HCT116 (cell line): ENCODE results near the gene NEK11. TPM values are rescaled to one million over a fixed set of nuclear protein-coding genes. Genes with fewer than 3 reads are reported as not detected.
A peak's percentile ranks its signal among the peaks of the same experiment; 100 is the strongest.

ENCODE experiments used
- ATAC-seq: fragments of 200-7000 bp; cut with Tn5 transposase; 2 replicates; pipeline ENCODE4 v1.9.1; 2020; ENCODE audit warnings: mild to moderate bottlenecking, moderate library complexity
- BruUV-seq: library from RNA; stranded (reverse); fragments of 400-500 nt; replicated peaks from 2 replicates; lab custom pipeline; 2021; lab: Mats Ljungman, UMichigan
- CTCF ChIA-PET: fragments of 300-600 bp; sonication (Branson Sonifier 250); formaldehyde crosslinking; loops from one replicate; lab custom pipeline; 2021; ENCODE audit warnings: antibody characterized with exemption; lab: Charles Lee
- POLR2A ChIA-PET: fragments of 300-600, 350-600 bp; sonication (Branson Sonifier 250); formaldehyde crosslinking; loops from one replicate; lab custom pipeline; 2021; ENCODE audit warnings: antibody characterized with exemption; lab: Charles Lee
- RAD21 ChIA-PET, 2 experiments: fragments of 300-600 bp; sonication (Branson Sonifier 250); formaldehyde crosslinking; loops; one replicate each; lab custom pipeline; 2023; ENCODE audit warnings: low total read pairs in 2 of 2; ENCODE audit not compliant: uncharacterized antibody in 2 of 2, unreplicated experiment in 2 of 2, low non-redundant PET in 1 of 2; lab: Charles Lee
- DNase-seq: peaks from one replicate; pipeline ENCODE4 v3.0.0-alpha.2; 2010; ENCODE audit warnings: low read depth, low spot score
- H2AFZ ChIP-seq: fragments of 200-600 bp; shearing (Covaris generic), sonication (generic); 2 replicates; pipeline ENCODE4 v1.6.1; 2017; ENCODE audit warnings: low read depth, mixed run types, mixed read lengths, antibody characterized with exemption, low read length; ENCODE audit not compliant: poor library complexity, severe bottlenecking
- H3K27ac ChIP-seq: 2 replicates; pipeline ENCODE4 v1.5.1; 2012; ENCODE audit warnings: low read depth, low read length
- H3K27me3 ChIP-seq: fragments of 200-600 bp; sonication (generic); 2 replicates; pipeline ENCODE4 v1.6.1; 2016; ENCODE audit warnings: mixed run types, low read length, mixed read lengths; ENCODE audit not compliant: insufficient read depth
- H3K36me3 ChIP-seq, 2 experiments: fragments of 200-500 bp in 1 of 2; fragments of 200-600 bp in 1 of 2; sonication (Bioruptor generic) in 1 of 2; sonication (generic) in 1 of 2; 2 replicates each; pipeline versions ENCODE4 v1.5.1 to v1.6.1; 2014 to 2016; ENCODE audit warnings: low read length in 2 of 2, inconsistent platforms in 1 of 2, mixed read lengths in 1 of 2, mixed run types in 1 of 2; ENCODE audit not compliant: insufficient read depth in 2 of 2, control insufficient read depth in 1 of 2
- H3K4me1 ChIP-seq, 2 experiments: fragments of 200-600 bp in 1 of 2; sonication (generic) in 1 of 2; 2 replicates each; pipeline versions ENCODE4 v1.5.1 to v1.6.1; 2012 to 2017; ENCODE audit warnings: low read length in 2 of 2, inconsistent platforms in 1 of 2, mild to moderate bottlenecking in 1 of 2, mixed read lengths in 1 of 2, mixed run types in 1 of 2, moderate library complexity in 1 of 2; ENCODE audit not compliant: insufficient read depth in 2 of 2, control insufficient read depth in 1 of 2
- H3K4me2 ChIP-seq: fragments of 200-600 bp; sonication (generic); 2 replicates; pipeline ENCODE4 v1.6.1; 2017; ENCODE audit warnings: mixed run types, low read length, mixed read lengths
- H3K4me3 ChIP-seq, 2 experiments: fragments of 200-600 bp in 1 of 2; sonication (generic) in 1 of 2; replicated peaks in 1 of 2; 2 replicates each; pipeline ENCODE4 v1.5.1; 2011 to 2016; ENCODE audit warnings: low read length in 2 of 2, control low read depth in 1 of 2, low read depth in 1 of 2, mild to moderate bottlenecking in 1 of 2, mixed read lengths in 1 of 2, mixed run types in 1 of 2
- H3K79me2 ChIP-seq: fragments of 200-600 bp; sonication (generic); 2 replicates; pipeline ENCODE4 v1.6.1; 2017; ENCODE audit warnings: mild to moderate bottlenecking, mixed run types, low read length, moderate library complexity, mixed read lengths; ENCODE audit not compliant: insufficient read depth
- H3K9ac ChIP-seq: fragments of 200-600 bp; sonication (generic); 2 replicates; pipeline ENCODE4 v1.6.1; 2016; ENCODE audit warnings: low read length, mixed read lengths
- H3K9me2 ChIP-seq: fragments of 200-600 bp; sonication (generic), shearing (Covaris generic); 2 replicates; pipeline ENCODE4 v1.6.1; 2017; ENCODE audit warnings: mixed run types, mild to moderate bottlenecking, moderate library complexity; ENCODE audit not compliant: insufficient read depth
- H3K9me3 ChIP-seq, 2 experiments: fragments of 200-500 bp in 1 of 2; fragments of 200-600 bp in 1 of 2; sonication (Bioruptor generic) in 1 of 2; sonication (generic) in 1 of 2; 2 replicates each; pipeline ENCODE4 v1.6.1; 2014 to 2017; ENCODE audit warnings: low read length in 2 of 2, mixed read lengths in 2 of 2, inconsistent platforms in 1 of 2, low read depth in 1 of 2, mild to moderate bottlenecking in 1 of 2, mixed run types in 1 of 2, moderate library complexity in 1 of 2; ENCODE audit not compliant: control insufficient read depth in 1 of 2, insufficient read depth in 1 of 2
- H4K20me1 ChIP-seq: fragments of 200-600 bp; sonication (generic), shearing (Covaris generic); 2 replicates; pipeline ENCODE4 v1.6.1; 2017; ENCODE audit warnings: mixed run types, mild to moderate bottlenecking, moderate library complexity; ENCODE audit not compliant: insufficient read depth
- CBX3 ChIP-seq: IDR thresholded peaks from 2 replicates; pipeline ENCODE4 v1.6.1; 2012; ENCODE audit warnings: low read depth
- CEBPB ChIP-seq: IDR thresholded peaks from 2 replicates; pipeline ENCODE4 v1.6.1; 2012; ENCODE audit warnings: low read depth
- CTCF ChIP-seq, 3 experiments: fragments of 200-600 bp in 1 of 3; sonication (generic) in 1 of 3; IDR thresholded peaks in 2 of 3; conservative IDR thresholded peaks in 1 of 3; 2 replicates each; pipeline ENCODE4 v1.5.1; 2012 to 2017; ENCODE audit warnings: low read depth in 2 of 3, low read length in 2 of 3, antibody characterized with exemption in 1 of 3, borderline replicate concordance in 1 of 3, control low read depth in 1 of 3, mild to moderate bottlenecking in 1 of 3, mixed read lengths in 1 of 3, mixed run types in 1 of 3, moderate library complexity in 1 of 3; ENCODE audit not compliant: insufficient read depth in 1 of 3
- EGR1 ChIP-seq: IDR thresholded peaks from 2 replicates; pipeline ENCODE4 v1.6.1; 2012; ENCODE audit warnings: low read depth
- EZH2 ChIP-seq: fragments of 200-600 bp; sonication (generic); IDR thresholded peaks from 2 replicates; pipeline ENCODE4 v1.6.1; 2017; ENCODE audit warnings: antibody characterized with exemption, mixed run types
- EZH2phosphoT487 ChIP-seq: fragments of 200-600 bp; IDR thresholded peaks from 2 replicates; pipeline ENCODE4 v1.6.1; 2018; ENCODE audit warnings: antibody characterized with exemption, borderline replicate concordance
- FOSL1 ChIP-seq: IDR thresholded peaks from 2 replicates; pipeline ENCODE4 v1.6.1; 2012; ENCODE audit warnings: low read depth
- MAX ChIP-seq: IDR thresholded peaks from 2 replicates; pipeline ENCODE4 v1.6.1; 2012
- POLR2A ChIP-seq: IDR thresholded peaks from 2 replicates; pipeline ENCODE4 v1.7.0; 2011; ENCODE audit warnings: borderline replicate concordance; ENCODE audit not compliant: insufficient read depth, insufficient read length; ENCODE audit errors: extremely low read depth
- RAD21 ChIP-seq: IDR thresholded peaks from 2 replicates; pipeline ENCODE4 v1.6.1; 2012; ENCODE audit warnings: low read depth, mild to moderate bottlenecking
- REST ChIP-seq: IDR thresholded peaks from 2 replicates; pipeline ENCODE4 v1.6.1; 2012; ENCODE audit warnings: low read depth
- SIN3A ChIP-seq: IDR thresholded peaks from 2 replicates; pipeline ENCODE4 v1.6.1; 2012; ENCODE audit warnings: low read depth
- SRF ChIP-seq: IDR thresholded peaks from 2 replicates; pipeline ENCODE4 v1.6.1; 2012; ENCODE audit warnings: low read depth
- YY1 ChIP-seq: IDR thresholded peaks from 2 replicates; pipeline ENCODE4 v1.6.1; 2011; ENCODE audit warnings: low read length, low read depth, moderate library complexity, mild to moderate bottlenecking; ENCODE audit not compliant: insufficient replicate concordance; ENCODE audit errors: extremely low read depth
- ZFX ChIP-seq: fragments of 450-650 bp; IDR thresholded peaks from 2 replicates; pipeline ENCODE4 v1.6.1; 2017
- ZNF274 ChIP-seq: fragments of 200-500 bp; sonication (Bioruptor generic); IDR thresholded peaks from 2 replicates; pipeline ENCODE4 v1.6.1; 2014; ENCODE audit warnings: mild to moderate bottlenecking, low read depth, low read length, inconsistent platforms
- intact Hi-C: fragments of 100-400 bp; cut with micrococcal nuclease; formaldehyde crosslinking; loops from 2 replicates; pipeline ENCODE4 v1.10.0; 2022
- total RNA-seq: library from RNA; stranded (reverse); gene quantifications from one replicate; pipeline ENCODE4 v1.2.1, GENCODE V29; 2021; ENCODE audit not compliant: unreplicated experiment

NEK11 gene
- total RNA-seq, 1 experiment from 2014 or later = 3.1 TPM

- peak; percentile 59 for ATAC-seq
- TF ChIP-seq ZFX (no peak), RAD21 (no peak), CTCF (IDR thresholded peaks at IDR 0.05 in 2 of 3, conservative IDR thresholded peaks at IDR 0.05 in 1 of 3; ENCODE audit: borderline replicate concordance in 1 of 3, insufficient read depth in 1 of 3, low read depth in 2 of 3, low read length in 2 of 3) (peak in 1 of 3 experiments; percentile 47; a peak in 2 of 6 replicates), EZH2 (no peak)
- Histone ChIP-seq H3K4me1 (no peaks in the 10 kb centered on the region), H2AFZ (no peak overlapping the region), H3K27me3 (no peaks in the 10 kb centered on the region), H3K9me3 (no peaks in the 10 kb centered on the region), H3K9me2 (no peaks in the 10 kb centered on the region), H3K4me2 (no peak overlapping the region; the same call in 1 of the 2 replicates), H4K20me1 (no peaks in the 10 kb centered on the region), H3K9ac (no peak overlapping the region), H3K4me3 (no peak overlapping the region; a peak in 1 of 4 replicates), H3K79me2 (no peaks in the 10 kb centered on the region), H3K36me3 (no peaks in the 10 kb centered on the region), H3K27ac (no peak overlapping the region)
- RAD21 ChIA-PET = no interaction called here
- BruUV-seq = no TSS peak
- CTCF ChIA-PET = interaction anchor here (0.8 kb wide), 1 partner anchor 982 kb away, joined by 3 read pairs; no protein-coding TSS in a partner anchor
- DNase-seq = no peak
- POLR2A ChIA-PET = no interaction called here
- intact Hi-C loops = no loop called here
These were observed 20.9 kb downstream of the NEK11 start for GRCh38 chr3:131047582-131047981.

- DNase-seq (no peak), ATAC-seq (no peak; the same call in 1 of the 2 replicates)
- Histone ChIP-seq H3K4me3 (no peak overlapping the region; a peak in 1 of 4 replicates), H3K79me2 (no peaks in the 10 kb centered on the region), H3K9ac (no peak overlapping the region), H3K27ac (no peak overlapping the region), H3K9me2 (no peaks in the 10 kb centered on the region), H4K20me1 (no peaks in the 10 kb centered on the region), H3K27me3 (no peaks in the 10 kb centered on the region), H3K4me2 (no peak overlapping the region; the same call in 1 of the 2 replicates), H3K4me1 (no peaks in the 10 kb centered on the region), H2AFZ (no peak overlapping the region), H3K36me3 (no peaks in the 10 kb centered on the region), H3K9me3 (no peaks in the 10 kb centered on the region)
- no TSS peak for BruUV-seq
- ChIA-PET CTCF (interaction anchor here (0.8 kb wide), 1 partner anchor 982 kb away, joined by 3 read pairs; no protein-coding TSS in a partner anchor), POLR2A (no interaction called here), RAD21 (no interaction called here)
- intact Hi-C loops = no loop called here
- TF ChIP-seq ZNF274 (no peak), YY1 (no peak), EGR1 (no peak), POLR2A (no peak), EZH2phosphoT487 (no peak), SIN3A (no peak), MAX (no peak), ZFX (no peak), CBX3 (no peak), CEBPB (no peak), EZH2 (no peak), SRF (no peak), REST (no peak), FOSL1 (no peak)
These were observed 21.4 kb downstream of the NEK11 start for GRCh38 chr3:131048030-131048429.
